GM13977 (cell line): ENCODE results near the gene CHKA.

Experiments used
- DNase-seq: peaks from one replicate; pipeline ENCODE4 v3.0.0; 2012; ENCODE audit warnings: low spot score
- CTCF ChIP-seq: IDR thresholded peaks from 2 replicates; pipeline ENCODE4 v1.5.1; 2012; ENCODE audit warnings: mild to moderate bottlenecking, control low read depth; ENCODE audit not compliant: insufficient read depth; ENCODE audit errors: extremely low read depth, missing control alignments
- in situ Hi-C: fragments of 300-500 bp; cut with MboI; formaldehyde crosslinking; loops from one replicate; pipeline ENCODE4 v1.12.0; 2022; ENCODE audit warnings: low sequenced_read_pairs, low pct_unique_long_range_greater_than_20kb, mixed read lengths, inconsistent platforms; ENCODE audit not compliant: unreplicated experiment

CHKA gene

GRCh38 chr11:68138237-68138636, 17.0 kb upstream of the CHKA start:
- no peak for DNase-seq
- in situ Hi-C loops, result no loop called here
- no peak for TF ChIP-seq CTCF

- DNase-seq, result no peak
Measured at GRCh38 chr11:68137833-68138232, 16.6 kb upstream of the CHKA start.

GRCh38 chr11:68136866-68137265, 15.7 kb upstream of the CHKA start:
- in situ Hi-C loops, result no loop called here
- no peak for DNase-seq
- no peak for TF ChIP-seq CTCF

More at GRCh38 chr11:68137833-68138232, 16.6 kb upstream of the CHKA start:
- in situ Hi-C loops, result no loop called here
- no peak for TF ChIP-seq CTCF

- TF ChIP-seq CTCF, result no peak
- no peak for DNase-seq
- in situ Hi-C loops, result no loop called here
Measured at GRCh38 chr11:68135161-68135560, 14.0 kb upstream of the CHKA start.

DNA sequence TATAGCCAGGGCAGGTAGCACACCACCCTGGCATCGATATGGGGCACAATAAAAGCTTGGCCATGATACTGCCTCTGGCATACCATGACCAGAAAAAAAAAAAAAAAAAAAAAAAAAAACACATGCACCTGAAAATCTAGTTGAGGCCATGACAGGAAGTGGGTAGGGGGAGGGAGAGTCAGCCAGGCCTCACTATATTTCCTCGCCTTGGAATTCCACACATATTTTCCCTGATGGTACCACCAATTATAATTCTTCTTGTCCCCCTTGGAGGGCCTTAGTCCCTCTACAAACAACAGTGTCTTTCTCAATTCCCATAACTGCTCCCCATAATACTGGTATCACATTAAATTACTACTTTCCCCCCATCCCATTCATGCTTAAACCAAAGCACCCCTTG, 12.6 kb upstream of the CHKA start:
- TF ChIP-seq CTCF, result no peak

DNA sequence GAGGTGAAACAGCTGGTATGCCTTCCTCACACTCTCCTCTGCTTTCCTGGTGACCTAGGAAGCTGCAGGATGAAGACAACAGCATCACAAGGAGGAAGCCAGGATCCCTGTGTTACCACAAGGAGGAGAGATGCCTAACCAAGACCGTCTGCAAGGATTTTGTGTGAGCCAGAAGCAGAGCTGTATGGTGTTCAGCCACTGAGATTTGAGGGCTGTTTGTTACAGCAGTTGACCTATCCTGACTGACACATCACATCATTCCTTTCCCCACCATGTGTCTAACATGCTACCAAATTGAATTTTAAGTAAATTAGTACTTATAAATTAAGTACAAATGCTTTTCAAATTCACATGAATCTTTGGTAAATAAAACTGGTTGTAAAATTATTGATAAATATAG, 8.9 kb upstream of the CHKA start:
- no peak for DNase-seq
- in situ Hi-C loops, result no loop called here

More for the DNA sequence above, 12.6 kb upstream of the CHKA start:
- in situ Hi-C loops, result no loop called here
- no peak for DNase-seq

More for the DNA sequence above, 8.9 kb upstream of the CHKA start:
- no peak for TF ChIP-seq CTCF
